HEK293 (cell line): ENCODE results near the gene TADA3.
A peak's percentile ranks its signal among the peaks of the same experiment; 100 is the strongest.

Experiments used
- CTCF ChIA-PET: fragments of 350-600 bp; formaldehyde crosslinking; extraction: SDS; loops from one replicate; lab custom pipeline; 2021; ENCODE audit warnings: antibody characterized with exemption; lab: Yijun Ruan, JAX
- POLR2A ChIA-PET: fragments of 300-600 bp; formaldehyde crosslinking; extraction: SDS; loops from one replicate; lab custom pipeline; 2020; ENCODE audit warnings: antibody characterized with exemption, inconsistent platforms; lab: Yijun Ruan, JAX
- H3K27ac ChIP-seq: fragments of 200-500 bp; sonication (Bioruptor generic); 2 replicates; pipeline ENCODE4 v1.5.1; 2014; ENCODE audit warnings: low read depth, low read length, control low read depth, inconsistent platforms; ENCODE audit errors: extremely low read depth
- H3K36me3 ChIP-seq, 2 experiments: fragments of 200-500 bp in 1 of 2; sonication (Bioruptor generic) in 1 of 2; 1 replicate in 1 of 2; 2 replicates in 1 of 2; pipeline ENCODE4 v1.5.1; 2014 to 2017; ENCODE audit warnings: inconsistent platforms in 2 of 2, low read length in 2 of 2; ENCODE audit not compliant: control insufficient read depth in 2 of 2, insufficient read depth in 1 of 2
- H3K4me1 ChIP-seq: fragments of 200-500 bp; sonication (Bioruptor generic); 2 replicates; pipeline ENCODE4 v1.5.1; 2014; ENCODE audit warnings: mild to moderate bottlenecking, low read length, inconsistent platforms; ENCODE audit not compliant: control insufficient read depth, insufficient read depth
- H3K4me3 ChIP-seq: 2 replicates; pipeline ENCODE4 v1.5.1; 2011; ENCODE audit warnings: low read depth, mild to moderate bottlenecking, control low read depth, low read length, moderate library complexity
- H3K9me3 ChIP-seq: fragments of 200-500 bp; sonication (Bioruptor generic); 2 replicates; pipeline ENCODE4 v1.5.1; 2014; ENCODE audit warnings: low read depth, low read length, inconsistent platforms; ENCODE audit not compliant: control insufficient read depth, insufficient read depth
- GFI1B ChIP-seq: fragments of 450-650 bp; formaldehyde crosslinking; IDR thresholded peaks from 2 replicates; pipeline ENCODE4 v1.5.1; 2016; ENCODE audit warnings: missing biosample characterization, missing genetic modification characterization
- GLIS1 ChIP-seq: fragments of 450-650 bp; formaldehyde crosslinking; IDR thresholded peaks from 2 replicates; pipeline ENCODE4 v1.5.1; 2016; ENCODE audit warnings: missing biosample characterization, missing genetic modification characterization
- GLIS2 ChIP-seq: fragments of 450-650 bp; formaldehyde crosslinking; IDR thresholded peaks from 2 replicates; pipeline ENCODE4 v1.5.1; 2016; ENCODE audit warnings: missing biosample characterization, missing genetic modification characterization
- PRDM1 ChIP-seq: fragments of 450-650 bp; formaldehyde crosslinking; IDR thresholded peaks from 2 replicates; pipeline ENCODE4; 2016; ENCODE audit warnings: missing biosample characterization, missing genetic modification characterization
- ZBTB1 ChIP-seq: fragments of 450-650 bp; formaldehyde crosslinking; IDR thresholded peaks from 2 replicates; pipeline ENCODE4 v1.5.1; 2016; ENCODE audit warnings: missing biosample characterization, missing genetic modification characterization
- ZBTB17 ChIP-seq: fragments of 450-650 bp; formaldehyde crosslinking; IDR thresholded peaks from 2 replicates; pipeline ENCODE4 v1.5.1; 2016; ENCODE audit warnings: missing biosample characterization, missing genetic modification characterization
- ZNF274 ChIP-seq, 2 experiments: fragments of 200-500 bp in 1 of 2; fragments of 450-650 bp in 1 of 2; sonication (Bioruptor generic) in 1 of 2; formaldehyde crosslinking in 1 of 2; IDR thresholded peaks; 2 replicates each; pipeline versions ENCODE4 v1.5.1 to v1.6.1; 2014 to 2016; ENCODE audit warnings: borderline replicate concordance in 1 of 2, inconsistent platforms in 1 of 2, low read length in 1 of 2, missing biosample characterization in 1 of 2, missing genetic modification characterization in 1 of 2
- ZNF366 ChIP-seq: fragments of 450-650 bp; formaldehyde crosslinking; conservative IDR thresholded peaks from 2 replicates; pipeline ENCODE4 v1.5.1; 2016; ENCODE audit warnings: missing biosample characterization, missing genetic modification characterization
- ZNF404 ChIP-seq: fragments of 450-650 bp; formaldehyde crosslinking; IDR thresholded peaks from 2 replicates; pipeline ENCODE4 v1.5.1; 2017; ENCODE audit warnings: missing biosample characterization, missing genetic modification characterization
- ZNF426 ChIP-seq: fragments of 450-650 bp; formaldehyde crosslinking; IDR thresholded peaks from 2 replicates; pipeline ENCODE4 v1.5.1; 2017; ENCODE audit warnings: missing biosample characterization, missing genetic modification characterization, mild to moderate bottlenecking, inconsistent platforms, moderate library complexity
- ZNF449 ChIP-seq: fragments of 450-650 bp; formaldehyde crosslinking; IDR thresholded peaks from 2 replicates; pipeline ENCODE4 v1.5.1; 2017; ENCODE audit warnings: missing biosample characterization, mild to moderate bottlenecking, missing genetic modification characterization, moderate library complexity
- ZNF529 ChIP-seq: fragments of 450-650 bp; formaldehyde crosslinking; IDR thresholded peaks from 2 replicates; pipeline ENCODE4 v1.5.1; 2017; ENCODE audit warnings: missing genetic modification characterization, missing biosample characterization; ENCODE audit not compliant: insufficient replicate concordance
- ZNF664 ChIP-seq: fragments of 450-650 bp; formaldehyde crosslinking; IDR thresholded peaks from 2 replicates; pipeline ENCODE4 v1.5.1; 2016; ENCODE audit warnings: missing biosample characterization, missing genetic modification characterization
- TF ChIP-seq, protein P1 (sequence below): fragments of 450-650 bp; formaldehyde crosslinking; IDR thresholded peaks from 2 replicates; pipeline ENCODE4 v1.5.1; 2016; ENCODE audit warnings: missing biosample characterization, missing genetic modification characterization, low read depth

The TADA3 gene

GRCh38 chr3:9757427-9757826 lies 34.8 kb downstream of the TADA3 start (continued):
- TF ChIP-seq ZNF449 (tag by site-specific recombination), result no peak
- TF ChIP-seq ZBTB1 (tag by site-specific recombination), result no peak
- no peak for TF ChIP-seq ZNF664
- no peak for TF ChIP-seq ZNF426 (tag by site-specific recombination)
- TF ChIP-seq, protein P1, sequence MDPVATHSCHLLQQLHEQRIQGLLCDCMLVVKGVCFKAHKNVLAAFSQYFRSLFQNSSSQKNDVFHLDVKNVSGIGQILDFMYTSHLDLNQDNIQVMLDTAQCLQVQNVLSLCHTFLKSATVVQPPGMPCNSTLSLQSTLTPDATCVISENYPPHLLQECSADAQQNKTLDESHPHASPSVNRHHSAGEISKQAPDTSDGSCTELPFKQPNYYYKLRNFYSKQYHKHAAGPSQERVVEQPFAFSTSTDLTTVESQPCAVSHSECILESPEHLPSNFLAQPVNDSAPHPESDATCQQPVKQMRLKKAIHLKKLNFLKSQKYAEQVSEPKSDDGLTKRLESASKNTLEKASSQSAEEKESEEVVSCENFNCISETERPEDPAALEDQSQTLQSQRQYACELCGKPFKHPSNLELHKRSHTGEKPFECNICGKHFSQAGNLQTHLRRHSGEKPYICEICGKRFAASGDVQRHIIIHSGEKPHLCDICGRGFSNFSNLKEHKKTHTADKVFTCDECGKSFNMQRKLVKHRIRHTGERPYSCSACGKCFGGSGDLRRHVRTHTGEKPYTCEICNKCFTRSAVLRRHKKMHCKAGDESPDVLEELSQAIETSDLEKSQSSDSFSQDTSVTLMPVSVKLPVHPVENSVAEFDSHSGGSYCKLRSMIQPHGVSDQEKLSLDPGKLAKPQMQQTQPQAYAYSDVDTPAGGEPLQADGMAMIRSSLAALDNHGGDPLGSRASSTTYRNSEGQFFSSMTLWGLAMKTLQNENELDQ (tag by site-specific recombination), result no peak

- Histone ChIP-seq H3K4me3 (no peak overlapping the region), H3K9me3 (no peaks in the 10 kb centered on the region), H3K4me1 (0 out of 2 replicates have a peak, but pooled peaks cover 2% of the 10 kb centered on the region)
- POLR2A ChIA-PET, result interaction anchor here (1.6 kb wide), 1 partner anchor 17 kb away, joined by 3 read pairs; no protein-coding TSS in a partner anchor
- CTCF ChIA-PET, result interaction anchor here (0.6 to 0.7 kb wide), 3 partner anchors 14 to 192 kb away, joined by 3 to 6 read pairs (median 3); no protein-coding TSS in a partner anchor
- TF ChIP-seq ZNF366 (tag by site-specific recombination) (no peak), GFI1B (tag by site-specific recombination) (no peak), ZNF404 (no peak), ZBTB17 (tag by site-specific recombination) (peak; percentile 75), ZNF529 (no peak), GLIS1 (tag by site-specific recombination) (peak; percentile 68), PRDM1 (0 out of 2 replicates have a peak, but pooled peaks have one; percentile 21)
- TF ChIP-seq, all 188 proteins: peak for 3
- H3K36me3 ChIP-seq, result peaks cover 7 to 72% of the 10 kb centered on the region in 2 experiments; a peak in 2 of 3 replicates
- peak overlapping the region; percentile 47; the same call in 1 of the 2 replicates for H3K27ac ChIP-seq
Observed at GRCh38 chr3:9754678-9755077, 37.6 kb downstream of the TADA3 start.

DNA sequence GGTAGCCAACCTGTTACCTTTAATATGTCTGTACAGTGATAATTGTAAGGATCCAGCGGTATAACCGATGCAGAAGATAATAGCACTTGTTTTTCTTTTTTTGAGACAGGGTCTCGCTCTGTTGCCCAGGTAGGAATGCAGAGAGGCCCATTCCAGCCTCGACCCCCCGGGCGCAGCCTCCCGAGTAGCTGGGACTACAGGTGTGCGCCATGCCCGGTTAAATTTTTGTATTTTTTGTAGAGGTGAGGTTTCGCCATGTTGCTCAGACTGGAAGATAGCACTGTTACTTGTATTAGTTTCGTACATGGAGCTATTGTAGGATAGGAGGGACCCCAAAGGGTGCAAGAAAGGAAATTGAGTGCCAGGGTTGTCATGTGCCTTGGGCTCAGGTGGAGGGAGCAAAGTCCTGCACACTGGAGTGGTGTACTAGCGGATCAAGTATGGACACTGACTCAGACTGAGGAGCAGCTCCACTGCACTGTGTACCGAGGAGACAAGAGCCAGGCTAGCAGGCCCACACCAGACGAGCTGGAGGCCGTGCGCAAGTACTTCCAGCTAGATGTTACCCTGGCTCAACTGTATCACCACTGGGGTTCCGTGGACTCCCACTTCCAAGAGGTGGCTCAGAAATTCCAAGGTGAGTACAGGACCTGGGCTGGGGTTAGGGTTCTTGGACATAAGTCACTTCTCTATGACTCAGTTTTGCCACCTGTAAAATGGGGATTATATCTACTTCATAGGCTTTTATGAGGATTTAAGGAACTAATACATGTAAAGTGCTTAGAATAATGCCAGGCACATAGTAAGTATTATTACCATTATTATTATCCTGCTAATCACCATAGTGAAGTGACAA lies 41.5 kb downstream of the TADA3 start:
- 0 out of 2 replicates have a peak, but pooled peaks cover 2% of the 10 kb centered on the region for H3K4me1 ChIP-seq
- peak overlapping the region; percentile 70 for H3K4me3 ChIP-seq
- peaks cover 0 to 68% of the 10 kb centered on the region in 2 experiments; a peak in 2 of 3 replicates for H3K36me3 ChIP-seq
- H3K27ac ChIP-seq, result peak overlapping the region; percentile 66; the same call in 1 of the 2 replicates
- TF ChIP-seq ZNF274 (IDR thresholded peaks at IDR 0.05; ENCODE audit: low read length) (no peak), ZNF274 (tag by site-specific recombination; IDR thresholded peaks at IDR 0.05; ENCODE audit: borderline replicate concordance) (no peak), GLIS2 (0 out of 2 replicates have a peak, but pooled peaks have one; percentile 13)
- ChIA-PET CTCF (interaction anchor here (1.2 to 2.2 kb wide), 2 partner anchors 35 kb away, joined by 5 to 7 read pairs; no protein-coding TSS in a partner anchor), POLR2A (interaction anchor here (1.8 to 2.7 kb wide), 7 partner anchors 9 to 101 kb away, joined by 6 to 47 read pairs (median 12); partner anchors contain the start of genes ARPC4, BRPF1, CAMK1 and MTMR14)
- no peaks in the 10 kb centered on the region for H3K9me3 ChIP-seq
